ENCODE results near the gene SSBP3.

SSBP3 gene

DNA sequence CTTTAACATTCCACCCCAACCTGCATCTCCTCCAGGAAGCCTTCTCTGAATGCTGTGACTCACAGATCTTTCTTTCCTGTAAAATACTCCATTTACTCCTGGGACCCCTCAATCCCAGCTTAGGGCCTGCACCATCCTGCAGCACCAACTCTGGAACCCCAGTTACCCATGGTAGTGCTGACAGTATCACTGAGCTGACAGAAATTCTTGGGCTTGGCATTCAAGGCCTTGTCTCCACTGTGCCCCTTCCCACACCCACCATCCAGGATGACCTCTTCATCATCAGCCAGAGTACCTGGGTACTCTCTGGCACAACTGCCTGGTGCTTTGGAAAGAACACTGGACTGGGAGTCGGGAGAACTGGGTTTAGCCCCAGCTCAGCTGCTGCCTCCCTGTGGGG lies 214.7 kb downstream of the SSBP3 start (continued):
- TF ChIP-seq, protein P1, sequence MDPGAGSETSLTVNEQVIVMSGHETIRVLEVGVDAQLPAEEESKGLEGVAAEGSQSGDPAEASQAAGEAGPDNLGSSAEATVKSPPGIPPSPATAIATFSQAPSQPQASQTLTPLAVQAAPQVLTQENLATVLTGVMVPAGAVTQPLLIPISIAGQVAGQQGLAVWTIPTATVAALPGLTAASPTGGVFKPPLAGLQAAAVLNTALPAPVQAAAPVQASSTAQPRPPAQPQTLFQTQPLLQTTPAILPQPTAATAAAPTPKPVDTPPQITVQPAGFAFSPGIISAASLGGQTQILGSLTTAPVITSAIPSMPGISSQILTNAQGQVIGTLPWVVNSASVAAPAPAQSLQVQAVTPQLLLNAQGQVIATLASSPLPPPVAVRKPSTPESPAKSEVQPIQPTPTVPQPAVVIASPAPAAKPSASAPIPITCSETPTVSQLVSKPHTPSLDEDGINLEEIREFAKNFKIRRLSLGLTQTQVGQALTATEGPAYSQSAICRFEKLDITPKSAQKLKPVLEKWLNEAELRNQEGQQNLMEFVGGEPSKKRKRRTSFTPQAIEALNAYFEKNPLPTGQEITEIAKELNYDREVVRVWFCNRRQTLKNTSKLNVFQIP (CRISPR knock-in tag; IDR thresholded peaks at IDR 0.05; ENCODE audit: borderline replicate concordance, low read depth): no peak
- TF ChIP-seq ESRRG (CRISPR knock-in tag; IDR thresholded peaks at IDR 0.05) (no peak), TOX (CRISPR knock-in tag; IDR thresholded peaks at IDR 0.05; ENCODE audit: borderline replicate concordance) (no peak), BACH2 (CRISPR knock-in tag; IDR thresholded peaks at IDR 0.05; ENCODE audit: borderline replicate concordance) (no peak)
- TF ChIP-seq, protein P2, sequence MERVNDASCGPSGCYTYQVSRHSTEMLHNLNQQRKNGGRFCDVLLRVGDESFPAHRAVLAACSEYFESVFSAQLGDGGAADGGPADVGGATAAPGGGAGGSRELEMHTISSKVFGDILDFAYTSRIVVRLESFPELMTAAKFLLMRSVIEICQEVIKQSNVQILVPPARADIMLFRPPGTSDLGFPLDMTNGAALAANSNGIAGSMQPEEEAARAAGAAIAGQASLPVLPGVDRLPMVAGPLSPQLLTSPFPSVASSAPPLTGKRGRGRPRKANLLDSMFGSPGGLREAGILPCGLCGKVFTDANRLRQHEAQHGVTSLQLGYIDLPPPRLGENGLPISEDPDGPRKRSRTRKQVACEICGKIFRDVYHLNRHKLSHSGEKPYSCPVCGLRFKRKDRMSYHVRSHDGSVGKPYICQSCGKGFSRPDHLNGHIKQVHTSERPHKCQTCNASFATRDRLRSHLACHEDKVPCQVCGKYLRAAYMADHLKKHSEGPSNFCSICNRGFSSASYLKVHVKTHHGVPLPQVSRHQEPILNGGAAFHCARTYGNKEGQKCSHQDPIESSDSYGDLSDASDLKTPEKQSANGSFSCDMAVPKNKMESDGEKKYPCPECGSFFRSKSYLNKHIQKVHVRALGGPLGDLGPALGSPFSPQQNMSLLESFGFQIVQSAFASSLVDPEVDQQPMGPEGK (CRISPR knock-in tag; IDR thresholded peaks at IDR 0.05; ENCODE audit: borderline replicate concordance): no peak

DNA sequence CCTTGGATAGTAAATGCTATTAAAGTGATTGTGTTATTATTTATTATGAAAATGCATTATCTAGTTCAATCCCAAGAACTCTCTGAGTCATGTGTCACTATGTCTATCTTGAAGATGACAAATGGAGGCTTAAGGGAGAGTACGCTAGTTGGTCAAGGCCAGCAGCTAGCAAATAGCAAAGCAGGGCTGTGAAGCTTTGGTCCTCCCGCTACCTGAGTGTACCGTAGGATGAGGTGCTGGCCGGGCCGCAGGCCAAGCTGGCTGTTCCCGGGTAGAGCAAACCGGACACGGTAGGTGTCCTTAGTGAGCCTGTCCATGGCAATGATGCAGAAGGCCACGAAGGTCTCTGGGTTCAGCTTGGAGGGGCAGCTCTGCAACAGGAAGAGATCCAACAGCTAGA lies 215.7 kb downstream of the SSBP3 start:
- TF ChIP-seq ZNF70 (CRISPR knock-in tag; IDR thresholded peaks at IDR 0.05) (no peak), TOX (CRISPR knock-in tag; IDR thresholded peaks at IDR 0.05; ENCODE audit: borderline replicate concordance) (no peak), ESRRG (CRISPR knock-in tag; IDR thresholded peaks at IDR 0.05) (no peak)
- TF ChIP-seq, protein P3, sequence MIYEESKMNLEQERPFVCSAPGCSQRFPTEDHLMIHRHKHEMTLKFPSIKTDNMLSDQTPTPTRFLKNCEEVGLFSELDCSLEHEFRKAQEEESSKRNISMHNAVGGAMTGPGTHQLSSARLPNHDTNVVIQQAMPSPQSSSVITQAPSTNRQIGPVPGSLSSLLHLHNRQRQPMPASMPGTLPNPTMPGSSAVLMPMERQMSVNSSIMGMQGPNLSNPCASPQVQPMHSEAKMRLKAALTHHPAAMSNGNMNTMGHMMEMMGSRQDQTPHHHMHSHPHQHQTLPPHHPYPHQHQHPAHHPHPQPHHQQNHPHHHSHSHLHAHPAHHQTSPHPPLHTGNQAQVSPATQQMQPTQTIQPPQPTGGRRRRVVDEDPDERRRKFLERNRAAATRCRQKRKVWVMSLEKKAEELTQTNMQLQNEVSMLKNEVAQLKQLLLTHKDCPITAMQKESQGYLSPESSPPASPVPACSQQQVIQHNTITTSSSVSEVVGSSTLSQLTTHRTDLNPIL (CRISPR knock-in tag; IDR thresholded peaks at IDR 0.05; ENCODE audit: low read depth): no peak
- ATAC-seq: no peak

DNA sequence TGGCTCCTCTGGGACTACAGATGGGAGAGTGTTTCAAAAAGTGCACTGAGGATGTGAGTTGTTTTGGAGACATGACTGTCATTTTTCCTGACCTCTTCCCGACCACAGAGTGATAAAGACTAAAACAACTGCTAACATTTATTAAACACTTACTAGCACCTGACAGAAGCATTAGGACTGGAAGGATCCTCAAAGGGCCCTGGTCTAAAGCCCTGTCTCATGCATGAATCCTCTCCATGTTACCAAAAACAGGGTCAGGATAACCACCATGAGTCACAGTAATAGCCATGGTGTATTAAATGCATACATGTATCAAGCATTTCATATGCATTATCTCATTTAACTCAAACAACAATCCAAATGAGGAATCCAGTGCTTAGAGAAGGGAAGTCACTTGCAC lies 217.9 kb downstream of the SSBP3 start:
- ATAC-seq: no peak
- no peak for TF ChIP-seq OSR1 (CRISPR knock-in tag; IDR thresholded peaks at IDR 0.05)
- TF ChIP-seq ZNF70 (CRISPR knock-in tag; IDR thresholded peaks at IDR 0.05): no peak
- TF ChIP-seq PPARA (CRISPR knock-in tag; IDR thresholded peaks at IDR 0.05; ENCODE audit: borderline replicate concordance): no peak
- no peak for TF ChIP-seq ZFP30 (CRISPR knock-in tag; IDR thresholded peaks at IDR 0.05)
- TF ChIP-seq ZNF8 (CRISPR knock-in tag; IDR thresholded peaks at IDR 0.05): no peak
- TF ChIP-seq ZNF565 (CRISPR knock-in tag; conservative IDR thresholded peaks at IDR 0.05; ENCODE audit: low read depth): no peak
- TF ChIP-seq, protein P3 (CRISPR knock-in tag; IDR thresholded peaks at IDR 0.05; ENCODE audit: low read depth): no peak
- TF ChIP-seq, protein P4, sequence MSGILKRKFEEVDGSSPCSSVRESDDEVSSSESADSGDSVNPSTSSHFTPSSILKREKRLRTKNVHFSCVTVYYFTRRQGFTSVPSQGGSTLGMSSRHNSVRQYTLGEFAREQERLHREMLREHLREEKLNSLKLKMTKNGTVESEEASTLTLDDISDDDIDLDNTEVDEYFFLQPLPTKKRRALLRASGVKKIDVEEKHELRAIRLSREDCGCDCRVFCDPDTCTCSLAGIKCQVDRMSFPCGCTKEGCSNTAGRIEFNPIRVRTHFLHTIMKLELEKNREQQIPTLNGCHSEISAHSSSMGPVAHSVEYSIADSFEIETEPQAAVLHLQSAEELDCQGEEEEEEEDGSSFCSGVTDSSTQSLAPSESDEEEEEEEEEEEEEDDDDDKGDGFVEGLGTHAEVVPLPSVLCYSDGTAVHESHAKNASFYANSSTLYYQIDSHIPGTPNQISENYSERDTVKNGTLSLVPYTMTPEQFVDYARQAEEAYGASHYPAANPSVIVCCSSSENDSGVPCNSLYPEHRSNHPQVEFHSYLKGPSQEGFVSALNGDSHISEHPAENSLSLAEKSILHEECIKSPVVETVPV (CRISPR knock-in tag; IDR thresholded peaks at IDR 0.05): no peak
- no peak for TF ChIP-seq ARNTL (CRISPR knock-in tag; IDR thresholded peaks at IDR 0.05; ENCODE audit: borderline replicate concordance, low read depth)
- TF ChIP-seq ESRRG (CRISPR knock-in tag; IDR thresholded peaks at IDR 0.05): no peak
- TF ChIP-seq TCF4 (CRISPR knock-in tag; IDR thresholded peaks at IDR 0.05; ENCODE audit: borderline replicate concordance): no peak
- TF ChIP-seq, protein P5, sequence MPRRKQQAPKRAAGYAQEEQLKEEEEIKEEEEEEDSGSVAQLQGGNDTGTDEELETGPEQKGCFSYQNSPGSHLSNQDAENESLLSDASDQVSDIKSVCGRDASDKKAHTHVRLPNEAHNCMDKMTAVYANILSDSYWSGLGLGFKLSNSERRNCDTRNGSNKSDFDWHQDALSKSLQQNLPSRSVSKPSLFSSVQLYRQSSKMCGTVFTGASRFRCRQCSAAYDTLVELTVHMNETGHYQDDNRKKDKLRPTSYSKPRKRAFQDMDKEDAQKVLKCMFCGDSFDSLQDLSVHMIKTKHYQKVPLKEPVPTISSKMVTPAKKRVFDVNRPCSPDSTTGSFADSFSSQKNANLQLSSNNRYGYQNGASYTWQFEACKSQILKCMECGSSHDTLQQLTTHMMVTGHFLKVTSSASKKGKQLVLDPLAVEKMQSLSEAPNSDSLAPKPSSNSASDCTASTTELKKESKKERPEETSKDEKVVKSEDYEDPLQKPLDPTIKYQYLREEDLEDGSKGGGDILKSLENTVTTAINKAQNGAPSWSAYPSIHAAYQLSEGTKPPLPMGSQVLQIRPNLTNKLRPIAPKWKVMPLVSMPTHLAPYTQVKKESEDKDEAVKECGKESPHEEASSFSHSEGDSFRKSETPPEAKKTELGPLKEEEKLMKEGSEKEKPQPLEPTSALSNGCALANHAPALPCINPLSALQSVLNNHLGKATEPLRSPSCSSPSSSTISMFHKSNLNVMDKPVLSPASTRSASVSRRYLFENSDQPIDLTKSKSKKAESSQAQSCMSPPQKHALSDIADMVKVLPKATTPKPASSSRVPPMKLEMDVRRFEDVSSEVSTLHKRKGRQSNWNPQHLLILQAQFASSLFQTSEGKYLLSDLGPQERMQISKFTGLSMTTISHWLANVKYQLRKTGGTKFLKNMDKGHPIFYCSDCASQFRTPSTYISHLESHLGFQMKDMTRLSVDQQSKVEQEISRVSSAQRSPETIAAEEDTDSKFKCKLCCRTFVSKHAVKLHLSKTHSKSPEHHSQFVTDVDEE (CRISPR knock-in tag; IDR thresholded peaks at IDR 0.05): no peak
- TF ChIP-seq ZFP3 (CRISPR knock-in tag; IDR thresholded peaks at IDR 0.05): no peak
- TF ChIP-seq RARB (CRISPR knock-in tag; IDR thresholded peaks at IDR 0.05): no peak
- TF ChIP-seq CSDC2 (CRISPR knock-in tag; IDR thresholded peaks at IDR 0.05): no peak
- TF ChIP-seq ZC3H10 (CRISPR knock-in tag; IDR thresholded peaks at IDR 0.05): no peak
- no peak for TF ChIP-seq SNAI2 (CRISPR knock-in tag; IDR thresholded peaks at IDR 0.05)
- TF ChIP-seq TOX (CRISPR knock-in tag; IDR thresholded peaks at IDR 0.05; ENCODE audit: borderline replicate concordance): no peak

Measured in SK-N-SH treated with all-trans-retinoic acid at 6 μM for 48 hours (cell line).